DOHH2 (cell line): ENCODE results near the gene AGO3.
"Not testable (repeated sequence)": the region's sequence is repeated elsewhere in the genome, so short reads cannot be mapped to it uniquely, and the experiment has no call there.

ENCODE experiments used
- H3F3A ChIP-seq: fragments of 200-600 bp; sonication (generic), shearing (Covaris generic); 2 replicates; pipeline ENCODE4 v1.6.0; 2016; ENCODE audit warnings: antibody characterized with exemption, mild to moderate bottlenecking; ENCODE audit not compliant: control insufficient read depth, insufficient read depth
- H3K27ac ChIP-seq: fragments of 200-600 bp; sonication (generic); 2 replicates; pipeline ENCODE4 v1.5.1; 2014; ENCODE audit warnings: low read depth, mild to moderate bottlenecking, low read length, moderate library complexity
- H3K27me3 ChIP-seq: fragments of 200-600 bp; sonication (generic); 2 replicates; pipeline ENCODE4 v1.6.1; 2014; ENCODE audit warnings: mild to moderate bottlenecking, low read length, mixed read lengths; ENCODE audit not compliant: control insufficient read depth
- H3K36me3 ChIP-seq: fragments of 200-600 bp; sonication (generic); 2 replicates; pipeline ENCODE4 v1.6.1; 2014; ENCODE audit warnings: mild to moderate bottlenecking, low read length, moderate library complexity, mixed read lengths; ENCODE audit not compliant: control insufficient read depth
- H3K4me1 ChIP-seq: fragments of 200-600 bp; sonication (generic); 2 replicates; pipeline ENCODE4 v1.6.1; 2014; ENCODE audit warnings: mild to moderate bottlenecking, low read length, mixed read lengths; ENCODE audit not compliant: control insufficient read depth
- H3K4me2 ChIP-seq: fragments of 200-600 bp; sonication (generic); 2 replicates; pipeline ENCODE4 v1.6.0; 2014; ENCODE audit warnings: mild to moderate bottlenecking, low read length, moderate library complexity
- H3K4me3 ChIP-seq: fragments of 200-600 bp; sonication (generic); 2 replicates; pipeline ENCODE4 v1.5.1; 2014; ENCODE audit warnings: mild to moderate bottlenecking, low read length, mixed read lengths
- H3K79me2 ChIP-seq: fragments of 200-600 bp; sonication (generic); 2 replicates; pipeline ENCODE4 v1.6.1; 2014; ENCODE audit warnings: mild to moderate bottlenecking, low read length, mixed read lengths; ENCODE audit not compliant: control insufficient read depth
- H3K9me2 ChIP-seq: fragments of 200-600 bp; sonication (generic); replicated peaks from 2 replicates; pipeline ENCODE4 v1.6.1; 2014; ENCODE audit warnings: mild to moderate bottlenecking, low read length, mixed read lengths; ENCODE audit not compliant: control insufficient read depth
- H3K9me3 ChIP-seq: fragments of 200-600 bp; sonication (generic); 2 replicates; pipeline ENCODE4 v1.6.1; 2014; ENCODE audit warnings: antibody characterized with exemption, low read length, mixed read lengths; ENCODE audit not compliant: control insufficient read depth, insufficient read depth
- H4K20me1 ChIP-seq: fragments of 200-600 bp; sonication (generic); 2 replicates; pipeline ENCODE4 v1.6.0; 2014; ENCODE audit warnings: low read depth, mild to moderate bottlenecking, antibody characterized with exemption, low read length, moderate library complexity; ENCODE audit not compliant: control insufficient read depth, insufficient read depth
- CTCF ChIP-seq: fragments of 200-600 bp; sonication (generic); IDR thresholded peaks from one replicate; pipeline ENCODE4 v1.5.1; 2014; ENCODE audit warnings: antibody characterized with exemption, mild to moderate bottlenecking, low read depth, low read length; ENCODE audit not compliant: poor library complexity, severe bottlenecking
- EZH2phosphoT487 ChIP-seq: fragments of 200-600 bp; sonication (generic); IDR thresholded peaks from 2 replicates; pipeline ENCODE4 v1.6.1; 2017; ENCODE audit warnings: borderline replicate concordance, mild to moderate bottlenecking, antibody characterized with exemption, low read length, moderate library complexity, mixed read lengths

AGO3 gene

GRCh38 chr1:36016686-36017085 lies 85.8 kb downstream of the AGO3 start:
- no peak for TF ChIP-seq CTCF
- no peak for TF ChIP-seq EZH2phosphoT487
- Histone ChIP-seq H3K9me2 (no peaks in the 10 kb centered on the region), H3K4me1 (no peaks in the 10 kb centered on the region), H4K20me1 (no peaks in the 10 kb centered on the region), H3K36me3 (peaks cover 7% of the 10 kb centered on the region; the same call in 1 of the 2 replicates), H3K79me2 (no peaks in the 10 kb centered on the region), H3K27ac (no peak overlapping the region), H3F3A (no peaks in the 10 kb centered on the region), H3K4me3 (no peak overlapping the region), H3K9me3 (no peaks in the 10 kb centered on the region), H3K4me2 (no peak overlapping the region), H3K27me3 (no peaks in the 10 kb centered on the region)

GRCh38 chr1:36023098-36023769 lies 92.3 kb downstream of the AGO3 start:
- peaks cover 8% of the 10 kb centered on the region for H3K4me1 ChIP-seq
- no peaks in the 10 kb centered on the region for H3F3A ChIP-seq
- H4K20me1 ChIP-seq, result no peaks in the 10 kb centered on the region
- no peaks in the 10 kb centered on the region for H3K27me3 ChIP-seq
- no peaks in the 10 kb centered on the region for H3K9me3 ChIP-seq
- TF ChIP-seq EZH2phosphoT487 (no peak), CTCF (no peak)
- H3K4me3 ChIP-seq, result no peak overlapping the region
- no peak overlapping the region for H3K27ac ChIP-seq
- H3K9me2 ChIP-seq, result no peaks in the 10 kb centered on the region
- no peaks in the 10 kb centered on the region for H3K79me2 ChIP-seq
- no peak overlapping the region for H3K4me2 ChIP-seq
- H3K36me3 ChIP-seq, result 0 out of 2 replicates have a peak, but pooled peaks cover 3% of the 10 kb centered on the region

DNA sequence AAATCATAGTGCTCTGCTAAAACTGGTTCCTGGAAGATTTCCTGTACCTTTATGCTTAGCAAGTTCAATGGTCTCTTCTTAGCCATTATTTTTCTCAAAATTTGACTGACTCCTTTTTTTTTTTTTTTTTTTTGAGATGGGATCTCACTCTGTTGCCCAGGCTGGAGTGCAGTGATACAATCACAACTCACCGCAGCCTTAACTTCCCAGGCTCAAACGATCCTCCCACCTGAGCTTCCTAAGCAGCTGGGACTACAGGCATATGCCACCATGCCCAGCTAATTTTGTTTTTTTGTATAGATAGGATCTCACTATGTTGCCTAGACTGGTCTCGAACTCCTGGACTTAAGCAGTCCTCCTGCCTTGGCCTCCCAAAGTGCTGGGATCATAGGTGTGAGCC lies 93.1 kb downstream of the AGO3 start:
- not testable (repeated sequence) for H3K4me1 ChIP-seq, H3K9me2 ChIP-seq, H3K4me3 ChIP-seq, H3K79me2 ChIP-seq, H3K27ac ChIP-seq, H3K27me3 ChIP-seq, H3F3A ChIP-seq, H3K9me3 ChIP-seq, H3K36me3 ChIP-seq, H3K4me2 ChIP-seq, H4K20me1 ChIP-seq

DNA sequence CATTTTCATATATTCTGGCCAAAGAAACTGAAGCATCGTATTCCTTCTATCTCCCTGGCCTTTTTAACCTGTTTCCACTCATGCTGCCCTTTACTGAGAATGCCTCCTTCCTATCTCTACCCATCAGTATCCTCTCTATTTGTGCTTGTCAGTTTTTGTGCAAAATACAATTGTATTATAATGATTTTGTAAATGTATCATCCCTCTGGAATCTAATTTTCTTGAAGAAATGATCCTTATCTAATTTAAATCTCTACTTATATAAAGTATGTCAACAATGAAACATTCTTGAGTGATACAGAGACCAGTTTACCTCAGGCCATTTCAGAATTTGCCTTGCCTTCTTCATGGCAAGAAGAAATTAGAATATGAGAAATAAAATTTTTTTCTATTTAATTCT lies 93.9 kb downstream of the AGO3 start:
- H3K4me3 ChIP-seq, result no peak overlapping the region
- no peak for TF ChIP-seq EZH2phosphoT487
- TF ChIP-seq CTCF, result no peak
- no peaks in the 10 kb centered on the region for H3F3A ChIP-seq
- H4K20me1 ChIP-seq, result no peaks in the 10 kb centered on the region
- no peaks in the 10 kb centered on the region for H3K27me3 ChIP-seq
- H3K79me2 ChIP-seq, result no peaks in the 10 kb centered on the region
- H3K27ac ChIP-seq, result no peak overlapping the region
- H3K36me3 ChIP-seq, result 0 out of 2 replicates have a peak, but pooled peaks cover 3% of the 10 kb centered on the region
- H3K4me2 ChIP-seq, result no peak overlapping the region
- H3K4me1 ChIP-seq, result peaks cover 8% of the 10 kb centered on the region
- H3K9me2 ChIP-seq, result no peaks in the 10 kb centered on the region
- no peaks in the 10 kb centered on the region for H3K9me3 ChIP-seq
